ENCODE results near the gene FAAP100. TPM values are rescaled to one million over a fixed set of nuclear protein-coding genes. Genes with fewer than 3 reads are reported as not detected.

FAAP100 gene
- total RNA-seq, 4 donors from 2014 or later, result 9.2 to 27.7 (median 11.9) TPM

GRCh38 chr17:81539571-81539900 lies 12.6 kb downstream of the FAAP100 start:
- TF ChIP-seq, protein P1, sequence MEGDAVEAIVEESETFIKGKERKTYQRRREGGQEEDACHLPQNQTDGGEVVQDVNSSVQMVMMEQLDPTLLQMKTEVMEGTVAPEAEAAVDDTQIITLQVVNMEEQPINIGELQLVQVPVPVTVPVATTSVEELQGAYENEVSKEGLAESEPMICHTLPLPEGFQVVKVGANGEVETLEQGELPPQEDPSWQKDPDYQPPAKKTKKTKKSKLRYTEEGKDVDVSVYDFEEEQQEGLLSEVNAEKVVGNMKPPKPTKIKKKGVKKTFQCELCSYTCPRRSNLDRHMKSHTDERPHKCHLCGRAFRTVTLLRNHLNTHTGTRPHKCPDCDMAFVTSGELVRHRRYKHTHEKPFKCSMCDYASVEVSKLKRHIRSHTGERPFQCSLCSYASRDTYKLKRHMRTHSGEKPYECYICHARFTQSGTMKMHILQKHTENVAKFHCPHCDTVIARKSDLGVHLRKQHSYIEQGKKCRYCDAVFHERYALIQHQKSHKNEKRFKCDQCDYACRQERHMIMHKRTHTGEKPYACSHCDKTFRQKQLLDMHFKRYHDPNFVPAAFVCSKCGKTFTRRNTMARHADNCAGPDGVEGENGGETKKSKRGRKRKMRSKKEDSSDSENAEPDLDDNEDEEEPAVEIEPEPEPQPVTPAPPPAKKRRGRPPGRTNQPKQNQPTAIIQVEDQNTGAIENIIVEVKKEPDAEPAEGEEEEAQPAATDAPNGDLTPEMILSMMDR (IDR thresholded peaks at IDR 0.05; ENCODE audit: low read depth), result no peak

GRCh38 chr17:81538651-81539570 lies 13.2 kb downstream of the FAAP100 start:
- TF ChIP-seq, protein P1 (IDR thresholded peaks at IDR 0.05; ENCODE audit: low read depth), result no peak

DNA sequence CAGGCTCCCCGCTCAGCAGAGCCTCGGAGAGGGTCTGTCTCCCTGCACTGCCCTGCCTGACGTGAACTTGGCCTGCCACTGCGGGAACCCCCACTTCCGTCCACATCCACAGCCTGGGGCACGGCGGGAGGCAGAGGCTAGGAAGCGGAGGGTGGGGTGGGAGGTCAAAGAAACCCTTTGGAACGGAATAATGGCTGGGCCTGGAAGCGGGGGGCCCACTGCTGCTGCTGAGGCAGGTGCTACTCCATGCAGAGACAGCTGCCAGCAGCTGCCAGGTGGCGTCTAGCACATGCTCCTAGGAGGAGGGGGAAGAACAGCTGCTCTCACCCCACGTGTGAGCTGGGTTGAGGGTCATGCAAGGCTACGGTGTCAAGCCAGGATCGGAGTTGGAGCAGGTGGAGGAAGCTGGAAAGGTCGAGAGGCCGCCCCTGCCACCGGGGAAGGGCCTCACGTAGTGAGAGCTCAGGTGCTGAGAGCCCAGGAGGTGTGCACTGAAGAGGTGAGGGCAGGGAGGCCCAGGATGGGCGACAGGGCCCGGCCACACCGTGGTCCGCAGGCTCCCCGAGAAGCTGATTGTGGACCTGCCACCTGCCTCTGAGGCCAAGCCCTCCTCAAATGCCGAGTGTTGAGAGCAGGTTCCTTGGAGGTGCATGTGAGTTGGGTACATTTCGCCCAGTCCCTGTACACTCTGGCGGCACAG lies 14.1 kb downstream of the FAAP100 start:
- TF ChIP-seq, protein P1 (IDR thresholded peaks at IDR 0.05; ENCODE audit: low read depth), result no peak

- TF ChIP-seq, protein P1 (IDR thresholded peaks at IDR 0.05; ENCODE audit: low read depth), result no peak
Observed at GRCh38 chr17:81537343-81537855, 14.8 kb downstream of the FAAP100 start.

GRCh38 chr17:81536299-81537290 lies 15.6 kb downstream of the FAAP100 start:
- TF ChIP-seq, protein P1 (IDR thresholded peaks at IDR 0.05; ENCODE audit: low read depth), result no peak

DNA sequence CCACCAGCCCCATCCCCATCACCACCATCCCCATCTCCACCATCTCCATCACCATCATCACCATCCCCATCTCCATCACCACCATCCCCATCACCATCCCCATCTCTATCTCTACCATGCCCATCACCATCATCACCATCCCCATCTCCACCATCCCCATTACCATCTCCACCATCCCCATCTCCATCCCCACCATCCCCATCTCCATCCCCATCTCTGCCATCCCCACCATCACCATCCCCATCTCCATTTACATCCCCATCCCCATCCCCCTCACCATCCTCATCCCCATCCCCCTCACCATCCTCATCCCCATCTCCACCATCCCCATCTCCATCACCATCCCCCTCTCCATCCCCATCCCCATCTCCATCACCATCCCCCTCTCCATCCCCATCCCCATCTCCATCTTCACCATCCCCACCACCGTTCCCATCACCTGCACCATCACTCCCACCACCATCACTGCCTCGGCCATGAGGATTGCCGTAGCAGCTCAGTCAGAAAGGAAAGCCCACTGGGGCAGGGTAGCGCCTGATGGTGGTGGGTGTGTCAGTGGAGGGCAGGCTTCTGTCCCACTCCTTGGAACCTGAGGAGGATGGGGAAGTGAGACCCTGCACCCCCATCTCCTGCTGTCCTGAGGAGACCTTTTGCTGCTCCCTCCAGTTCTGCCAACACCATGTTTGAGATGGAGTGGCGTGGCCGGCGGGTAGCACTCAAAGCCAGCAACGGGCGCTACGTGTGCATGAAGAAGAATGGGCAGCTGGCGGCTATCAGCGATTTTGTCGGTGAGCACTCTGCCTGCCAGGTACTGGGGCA lies 16.5 kb downstream of the FAAP100 start:
- TF ChIP-seq, protein P1 (IDR thresholded peaks at IDR 0.05; ENCODE audit: low read depth), result no peak
